A549 (cell line): ENCODE measurements around the gene SRF. TPM values are rescaled to one million over a fixed set of nuclear protein-coding genes. Genes with fewer than 3 reads are reported as not detected.

ENCODE experiments used
- ATAC-seq, 2 experiments: fragments of 200-7000 bp in 1 of 2; fragments of >200 bp in 1 of 2; cut with Nextera tagmentation in 1 of 2; cut with Tn5 transposase in 1 of 2; 3 replicates each; pipeline versions ENCODE4 v1.8.0 to v1.9.1; 2018 to 2020; ENCODE audit warnings: mild to moderate bottlenecking in 1 of 2, moderate library complexity in 1 of 2
- CTCF ChIA-PET: fragments of 300-600 bp; sonication (Branson Sonifier 250); formaldehyde crosslinking; extraction: SDS; loops from one replicate; lab custom pipeline; 2021; ENCODE audit warnings: antibody characterized with exemption, inconsistent platforms; lab: Yijun Ruan, JAX
- POLR2A ChIA-PET: fragments of 350-600 bp; formaldehyde crosslinking; extraction: SDS; loops from one replicate; lab custom pipeline; 2021; ENCODE audit warnings: antibody characterized with exemption, inconsistent platforms; lab: Yijun Ruan, JAX
- DNase-seq, 2 experiments: peaks; one replicate each; pipeline versions ENCODE4 v3.0.0 to v3.0.0-alpha.2; 2011 to 2016; ENCODE audit warnings: low read depth in 1 of 2, low spot score in 1 of 2
- FAIRE-seq: peaks from 2 replicates; lab custom pipeline; 2011; peaks lifted over from hg19 to GRCh38; lab: Jason Lieb, UNC
- H3K27ac ChIP-seq, 2 experiments: fragments of >200 bp; sonication (Bioruptor Twin); formaldehyde crosslinking; 3 replicates each; pipeline ENCODE4 v1.5.1; 2016 to 2017
- H3K4me1 ChIP-seq: fragments of >200 bp; sonication (Bioruptor Twin); formaldehyde crosslinking; 3 replicates; pipeline ENCODE4 v1.6.1; 2016
- H3K4me2 ChIP-seq: fragments of >200 bp; sonication (Bioruptor Twin); formaldehyde crosslinking; 3 replicates; pipeline ENCODE4 v1.6.1; 2016
- H3K4me3 ChIP-seq: fragments of >200 bp; sonication (Bioruptor Twin); formaldehyde crosslinking; 3 replicates; pipeline ENCODE4 v1.5.1; 2016
- H3K9me3 ChIP-seq: fragments of >200 bp; sonication (Bioruptor Twin); formaldehyde crosslinking; 3 replicates; pipeline ENCODE4 v1.6.1; 2016
- BHLHE40 ChIP-seq: IDR thresholded peaks from 2 replicates; pipeline ENCODE4 v1.6.1; 2012; ENCODE audit warnings: low read depth, low read length, inconsistent platforms
- CBX8 ChIP-seq: fragments of 200-600 bp; sonication (generic); IDR thresholded peaks from 2 replicates; pipeline ENCODE4 v1.6.1; 2016
- CHD2 ChIP-seq: fragments of 150-350 bp; IDR thresholded peaks from 2 replicates; pipeline ENCODE4 v1.6.1; 2014; ENCODE audit warnings: low read length; ENCODE audit not compliant: partially characterized antibody
- CHD4 ChIP-seq: fragments of 200-600 bp; sonication (generic); IDR thresholded peaks from 2 replicates; pipeline ENCODE4 v1.6.1; 2016; ENCODE audit warnings: antibody characterized with exemption, mild to moderate bottlenecking, borderline replicate concordance
- EP300 ChIP-seq, 2 experiments: fragments of >200 bp; sonication (Bioruptor Twin); formaldehyde crosslinking; IDR thresholded peaks; 2 replicates in 1 of 2; 3 replicates in 1 of 2; pipeline ENCODE4 v1.6.1; 2016 to 2017
- GATA3 ChIP-seq: IDR thresholded peaks from 2 replicates; pipeline ENCODE4 v1.6.1; 2012; ENCODE audit warnings: borderline replicate concordance
- HDAC2 ChIP-seq: fragments of 200-600 bp; sonication (generic); IDR thresholded peaks from 2 replicates; pipeline ENCODE4 v1.6.1; 2016
- HES2 ChIP-seq: fragments of >200 bp; sonication (Bioruptor Twin); formaldehyde crosslinking; IDR thresholded peaks from 2 replicates; pipeline ENCODE4 v1.6.1; 2016
- HOXA7 ChIP-seq: fragments of 250-450 bp; sonication (Bioruptor Pico); IDR thresholded peaks from 2 replicates; pipeline ENCODE4 v1.5.0; 2020; ENCODE audit warnings: mild to moderate bottlenecking, moderate library complexity
- HOXB5 ChIP-seq: fragments of 250-450 bp; sonication (Bioruptor Pico); IDR thresholded peaks from 2 replicates; pipeline ENCODE4 v1.5.0; 2020; ENCODE audit warnings: mild to moderate bottlenecking, moderate library complexity
- KDM1A ChIP-seq: fragments of 200-600 bp; sonication (generic); IDR thresholded peaks from 2 replicates; pipeline ENCODE4 v1.6.1; 2016; ENCODE audit warnings: low read depth, mild to moderate bottlenecking
- KDM5A ChIP-seq: fragments of 200-600 bp; sonication (generic); IDR thresholded peaks from 2 replicates; pipeline ENCODE4 v1.6.1; 2016; ENCODE audit warnings: antibody characterized with exemption, mild to moderate bottlenecking
- MAX ChIP-seq: IDR thresholded peaks from 2 replicates; pipeline ENCODE4 v1.6.1; 2012
- MYC ChIP-seq: IDR thresholded peaks from 2 replicates; pipeline ENCODE4 v1.6.1; 2012; ENCODE audit warnings: mild to moderate bottlenecking, inconsistent platforms, low read length, improper control_type of control experiment, borderline replicate concordance
- NR3C1 ChIP-seq: fragments of >200 bp; sonication (Bioruptor Twin); formaldehyde crosslinking; IDR thresholded peaks from 3 replicates; pipeline ENCODE4 v1.6.1; 2017
- PHF8 ChIP-seq: fragments of 200-600 bp; sonication (generic); IDR thresholded peaks from 2 replicates; pipeline ENCODE4 v1.6.1; 2016; ENCODE audit warnings: low read depth, mild to moderate bottlenecking, antibody characterized with exemption, moderate library complexity, borderline replicate concordance
- RAD21 ChIP-seq, 2 experiments: fragments of >200 bp in 1 of 2; sonication (Bioruptor Twin) in 1 of 2; formaldehyde crosslinking in 1 of 2; IDR thresholded peaks in 1 of 2; conservative IDR thresholded peaks in 1 of 2; 2 replicates in 1 of 2; 3 replicates in 1 of 2; pipeline ENCODE4 v1.6.1; 2012 to 2018; ENCODE audit warnings: inconsistent platforms in 1 of 2
- RFX5 ChIP-seq: fragments of 450-650 bp; IDR thresholded peaks from 2 replicates; pipeline ENCODE4 v1.7.1; 2014; ENCODE audit warnings: antibody characterized with exemption, mild to moderate bottlenecking, moderate library complexity
- SREBF2 ChIP-seq: fragments of 450-650 bp; IDR thresholded peaks from 2 replicates; pipeline ENCODE4 v1.6.1; 2014; ENCODE audit warnings: mild to moderate bottlenecking, moderate library complexity
- ZFP36 ChIP-seq: fragments of 450-650 bp; IDR thresholded peaks from 2 replicates; pipeline ENCODE4 v1.6.1; 2014; ENCODE audit warnings: borderline replicate concordance; ENCODE audit not compliant: partially characterized antibody
- WGBS: methylation state at CpG from one replicate; pipeline ENCODE4 v1.1.6; 2017; ENCODE audit errors: missing lambda C conversion rate; 5-methylcytosine and 5-hydroxymethylcytosine counted together
- polyA plus RNA-seq, 4 experiments: library from polyadenylated mRNA; depleted of rRNA in 3 of 4; stranded (reverse); fragments of >200 nt; fragmentation: RNase III in 1 of 4; extraction: RNeasy Plus Mini Kit Qiagen cat#74134 plus additional on column Dnase treatment in 1 of 4; gene quantifications; 2 replicates in 3 of 4; 3 replicates in 1 of 4; pipeline ENCODE4 v1.2.3, GENCODE V29; 2011 to 2017
- TF ChIP-seq, protein P1 (sequence below): fragments of 250-450 bp; sonication (Bioruptor Pico); IDR thresholded peaks from 2 replicates; pipeline ENCODE4 v1.5.0; 2021; ENCODE audit warnings: mild to moderate bottlenecking, moderate library complexity, borderline replicate concordance
- TF ChIP-seq, protein P2 (sequence below): fragments of >200 bp; sonication (Bioruptor Twin); formaldehyde crosslinking; IDR thresholded peaks from 3 replicates; pipeline ENCODE4 v1.5.1; 2016

The SRF gene
- polyA plus RNA-seq, 2 of the 4 experiments (the other 2 are of a cell fraction): 14.0 to 16.7 TPM

- TF ChIP-seq, protein P1, sequence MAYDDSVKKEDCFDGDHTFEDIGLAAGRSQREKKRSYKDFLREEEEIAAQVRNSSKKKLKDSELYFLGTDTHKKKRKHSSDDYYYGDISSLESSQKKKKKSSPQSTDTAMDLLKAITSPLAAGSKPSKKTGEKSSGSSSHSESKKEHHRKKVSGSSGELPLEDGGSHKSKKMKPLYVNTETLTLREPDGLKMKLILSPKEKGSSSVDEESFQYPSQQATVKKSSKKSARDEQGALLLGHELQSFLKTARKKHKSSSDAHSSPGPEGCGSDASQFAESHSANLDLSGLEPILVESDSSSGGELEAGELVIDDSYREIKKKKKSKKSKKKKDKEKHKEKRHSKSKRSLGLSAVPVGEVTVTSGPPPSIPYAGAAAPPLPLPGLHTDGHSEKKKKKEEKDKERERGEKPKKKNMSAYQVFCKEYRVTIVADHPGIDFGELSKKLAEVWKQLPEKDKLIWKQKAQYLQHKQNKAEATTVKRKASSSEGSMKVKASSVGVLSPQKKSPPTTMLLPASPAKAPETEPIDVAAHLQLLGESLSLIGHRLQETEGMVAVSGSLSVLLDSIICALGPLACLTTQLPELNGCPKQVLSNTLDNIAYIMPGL: no peak
- TF ChIP-seq HES2 (no peak), KDM5A (no peak), HDAC2 (no peak), MAX (no peak)
Measured at GRCh38 chr6:43189776-43190304, 18.8 kb downstream of the SRF start (continued).

- Histone ChIP-seq H3K4me2 (no peak overlapping the region), H3K4me1 (no peaks in the 10 kb centered on the region), H3K27ac (no peak overlapping the region), H3K4me3 (no peak overlapping the region), H3K9me3 (no peaks in the 10 kb centered on the region)
- 95% methylated on average over 9 of the region's 9 CpGs for WGBS
- DNase-seq (no peak), ATAC-seq (no peak), FAIRE-seq (no peak)
- ChIA-PET POLR2A (no interaction called here), CTCF (no interaction called here)
- TF ChIP-seq MYC: no peak
- no peak for TF ChIP-seq RAD21 (conservative IDR thresholded peaks at IDR 0.05 in 1 of 2, IDR thresholded peaks at IDR 0.05 in 1 of 2)
- no peak for TF ChIP-seq EP300 (IDR thresholded peaks at IDR 0.05)
- no peak for TF ChIP-seq HDAC2
Measured at GRCh38 chr6:43192911-43193310, 21.8 kb downstream of the SRF start.

DNA sequence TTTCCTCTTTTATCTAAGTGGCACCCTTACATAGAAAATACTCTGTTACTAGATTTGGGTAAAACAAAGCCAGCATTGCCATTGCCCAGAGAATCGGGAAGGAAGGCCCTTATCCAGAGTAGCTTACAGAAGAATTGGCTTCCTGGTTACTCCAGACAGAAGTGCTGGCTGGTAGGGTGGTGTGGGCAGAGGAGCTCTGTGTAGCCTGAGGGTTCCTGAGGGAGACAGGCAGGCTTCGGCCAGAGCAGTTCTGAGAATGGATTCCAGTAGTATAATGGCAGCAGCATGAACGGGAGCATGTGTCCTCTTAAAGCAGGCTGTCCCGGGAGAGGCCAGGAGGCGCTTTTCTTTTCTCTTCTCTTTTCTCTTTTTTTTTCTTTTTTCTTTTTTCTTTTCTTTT, 22.9 kb downstream of the SRF start:
- WGBS: 93% methylated on average over 5 of the region's 5 CpGs
- CTCF ChIA-PET: interaction anchor here (0.8 to 1.2 kb wide), 2 partner anchors 11 to 26 kb away, joined by 3 to 4 read pairs; no protein-coding TSS in a partner anchor
- Histone ChIP-seq H3K27ac (no peak overlapping the region), H3K4me1 (no peaks in the 10 kb centered on the region), H3K4me2 (no peak overlapping the region), H3K4me3 (no peak overlapping the region), H3K9me3 (no peaks in the 10 kb centered on the region)
- POLR2A ChIA-PET: no interaction called here
- FAIRE-seq (no peak), DNase-seq (no peak), ATAC-seq (no peak)
- no peak for TF ChIP-seq ZFP36
- no peak for TF ChIP-seq CHD4
- no peak for TF ChIP-seq HOXB5 (CRISPR knock-in tag)
- no peak for TF ChIP-seq CHD2
- TF ChIP-seq, protein P1: no peak
- TF ChIP-seq KDM1A: no peak
- TF ChIP-seq RFX5: no peak
- TF ChIP-seq GATA3: no peak
- no peak for TF ChIP-seq NR3C1
- no peak for TF ChIP-seq CBX8
- no peak for TF ChIP-seq BHLHE40
- no peak for TF ChIP-seq PHF8
- TF ChIP-seq, protein P2, sequence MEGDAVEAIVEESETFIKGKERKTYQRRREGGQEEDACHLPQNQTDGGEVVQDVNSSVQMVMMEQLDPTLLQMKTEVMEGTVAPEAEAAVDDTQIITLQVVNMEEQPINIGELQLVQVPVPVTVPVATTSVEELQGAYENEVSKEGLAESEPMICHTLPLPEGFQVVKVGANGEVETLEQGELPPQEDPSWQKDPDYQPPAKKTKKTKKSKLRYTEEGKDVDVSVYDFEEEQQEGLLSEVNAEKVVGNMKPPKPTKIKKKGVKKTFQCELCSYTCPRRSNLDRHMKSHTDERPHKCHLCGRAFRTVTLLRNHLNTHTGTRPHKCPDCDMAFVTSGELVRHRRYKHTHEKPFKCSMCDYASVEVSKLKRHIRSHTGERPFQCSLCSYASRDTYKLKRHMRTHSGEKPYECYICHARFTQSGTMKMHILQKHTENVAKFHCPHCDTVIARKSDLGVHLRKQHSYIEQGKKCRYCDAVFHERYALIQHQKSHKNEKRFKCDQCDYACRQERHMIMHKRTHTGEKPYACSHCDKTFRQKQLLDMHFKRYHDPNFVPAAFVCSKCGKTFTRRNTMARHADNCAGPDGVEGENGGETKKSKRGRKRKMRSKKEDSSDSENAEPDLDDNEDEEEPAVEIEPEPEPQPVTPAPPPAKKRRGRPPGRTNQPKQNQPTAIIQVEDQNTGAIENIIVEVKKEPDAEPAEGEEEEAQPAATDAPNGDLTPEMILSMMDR: no peak
- TF ChIP-seq SREBF2: no peak
- no peak for TF ChIP-seq HOXA7 (CRISPR knock-in tag)
